ENCODE measurements around the gene LHFPL3. TPM values are rescaled to one million over a fixed set of nuclear protein-coding genes. Genes with fewer than 3 reads are reported as not detected.

LHFPL3 gene
- total and polyA plus RNA-seq, 2 donors = 0.26 TPM; not detected in 1

DNA sequence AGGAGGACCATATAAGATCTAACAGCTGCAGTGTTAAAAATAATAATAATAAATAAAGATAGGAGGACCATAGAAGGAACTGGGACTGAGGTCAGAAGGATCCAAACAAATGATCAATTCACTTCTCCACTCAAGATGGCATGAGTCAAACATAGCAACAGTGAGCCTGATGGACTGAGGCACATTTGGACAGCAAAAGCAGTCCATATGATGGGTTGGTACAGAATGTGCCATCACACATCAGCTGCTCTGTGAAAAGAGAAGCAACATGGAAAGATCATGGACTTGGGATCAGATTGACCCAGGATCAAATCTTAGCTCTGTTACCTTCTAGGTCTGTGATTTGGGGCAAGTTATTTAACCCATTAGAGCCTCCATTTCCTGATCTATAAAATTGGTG lies 496.7 kb downstream of the LHFPL3 start:
- Histone ChIP-seq H3K4me1 (ENCODE audit: insufficient read depth) (no peaks in the 10 kb centered on the region), H3K27ac (ENCODE audit: low read depth) (no peak overlapping the region), H3K36me3 (ENCODE audit: insufficient read depth) (no peaks in the 10 kb centered on the region), H3K4me3 (ENCODE audit: low read depth, low read length) (no peak overlapping the region)
- DNase-seq (ENCODE audit: extremely low spot score) = no peak

- DNase-seq (ENCODE audit: extremely low spot score) = no peak
- H3K36me3 ChIP-seq (ENCODE audit: insufficient read depth) = no peaks in the 10 kb centered on the region
- no peaks in the 10 kb centered on the region for H3K4me1 ChIP-seq (ENCODE audit: insufficient read depth)
- 83% methylated on average over 4 of the region's 4 CpGs for WGBS
- no peak overlapping the region for H3K4me3 ChIP-seq (ENCODE audit: low read depth, low read length)
- no peak overlapping the region for H3K27ac ChIP-seq (ENCODE audit: low read depth)
Observed at GRCh38 chr7:104826135-104826534, 497.7 kb downstream of the LHFPL3 start.

DNA sequence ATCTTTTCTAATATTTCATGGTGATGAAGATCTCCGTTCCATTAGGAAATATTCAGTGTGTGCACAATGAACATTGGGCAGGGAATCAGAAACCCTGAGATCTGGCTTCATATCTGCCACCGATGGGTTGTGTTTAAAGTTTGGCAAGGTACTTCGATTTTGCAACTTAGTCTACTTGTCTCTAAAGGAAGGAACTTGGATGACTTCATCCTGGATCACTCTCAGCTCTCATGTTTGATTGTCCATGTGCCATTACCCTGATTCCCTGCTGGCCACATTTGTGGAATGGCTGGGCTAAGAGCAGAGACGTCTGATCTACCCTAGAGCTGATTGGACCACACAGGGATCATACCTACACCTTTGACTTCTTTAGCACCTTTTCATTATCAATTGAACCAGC lies 508.6 kb downstream of the LHFPL3 start:
- no peak for DNase-seq (ENCODE audit: extremely low spot score)
- Histone ChIP-seq H3K4me1 (ENCODE audit: insufficient read depth) (no peaks in the 10 kb centered on the region), H3K27ac (ENCODE audit: low read depth) (no peak overlapping the region), H3K36me3 (ENCODE audit: insufficient read depth) (no peaks in the 10 kb centered on the region), H3K4me3 (ENCODE audit: low read depth, low read length) (no peak overlapping the region)
- 53% methylated on average over 4 of the region's 4 CpGs for WGBS

GRCh38 chr7:104838537-104839299 lies 510.3 kb downstream of the LHFPL3 start:
- WGBS = 55% methylated on average over 3 of the region's 3 CpGs
- DNase-seq (ENCODE audit: extremely low spot score) = no peak
- Histone ChIP-seq H3K36me3 (ENCODE audit: insufficient read depth) (no peaks in the 10 kb centered on the region), H3K4me1 (ENCODE audit: insufficient read depth) (no peaks in the 10 kb centered on the region), H3K4me3 (ENCODE audit: low read depth, low read length) (no peak overlapping the region), H3K27ac (ENCODE audit: low read depth) (no peak overlapping the region)

DNA sequence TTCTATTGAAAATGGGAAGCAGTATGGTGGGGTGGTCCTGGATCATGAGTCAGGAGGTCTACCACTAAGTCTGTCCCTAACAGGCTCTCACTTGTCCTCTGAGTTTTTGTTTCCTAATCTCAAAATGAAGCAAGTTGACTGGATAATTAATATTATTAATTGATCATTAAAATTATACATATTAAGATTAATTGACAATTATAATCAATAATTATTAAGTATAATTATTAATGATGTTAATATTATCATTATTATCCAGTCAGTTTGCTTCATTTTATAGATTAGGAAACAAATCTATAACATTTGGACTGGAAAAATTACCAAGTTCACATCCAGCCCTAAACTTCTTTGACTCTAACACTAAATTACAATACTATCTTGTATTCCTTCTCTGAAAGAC lies 511.4 kb downstream of the LHFPL3 start:
- Histone ChIP-seq H3K4me3 (ENCODE audit: low read depth, low read length) (no peak overlapping the region), H3K4me1 (ENCODE audit: insufficient read depth) (no peaks in the 10 kb centered on the region), H3K27ac (ENCODE audit: low read depth) (no peak overlapping the region), H3K36me3 (ENCODE audit: insufficient read depth) (no peaks in the 10 kb centered on the region)
- no peak for DNase-seq (ENCODE audit: extremely low spot score)

DNA sequence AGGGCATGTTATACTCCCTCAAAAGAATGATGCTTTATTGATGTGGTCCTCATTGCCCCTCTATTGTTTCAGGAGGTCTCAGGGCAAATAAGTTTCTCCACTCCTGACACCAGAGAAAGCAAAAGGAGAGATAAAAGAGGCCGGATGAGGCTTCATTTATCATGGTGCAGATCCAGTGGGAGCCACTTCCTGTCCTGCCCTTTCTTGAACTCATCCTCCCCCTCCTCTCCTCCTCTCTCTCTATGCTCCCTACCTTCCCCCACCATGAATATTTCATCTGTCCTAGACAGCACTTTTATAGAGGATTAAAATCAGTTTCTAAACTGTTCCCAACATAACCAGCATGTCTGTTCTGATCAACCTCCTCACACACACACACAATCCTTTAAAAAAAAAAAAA lies 513.4 kb downstream of the LHFPL3 start:
- H3K4me1 ChIP-seq (ENCODE audit: insufficient read depth) = no peaks in the 10 kb centered on the region
- H3K4me3 ChIP-seq (ENCODE audit: low read depth, low read length) = no peak overlapping the region
- no peaks in the 10 kb centered on the region for H3K36me3 ChIP-seq (ENCODE audit: insufficient read depth)
- no peak for DNase-seq (ENCODE audit: extremely low spot score)
- WGBS = 17% methylated on average over 1 of the region's 1 CpG
- no peak overlapping the region for H3K27ac ChIP-seq (ENCODE audit: low read depth)

DNA sequence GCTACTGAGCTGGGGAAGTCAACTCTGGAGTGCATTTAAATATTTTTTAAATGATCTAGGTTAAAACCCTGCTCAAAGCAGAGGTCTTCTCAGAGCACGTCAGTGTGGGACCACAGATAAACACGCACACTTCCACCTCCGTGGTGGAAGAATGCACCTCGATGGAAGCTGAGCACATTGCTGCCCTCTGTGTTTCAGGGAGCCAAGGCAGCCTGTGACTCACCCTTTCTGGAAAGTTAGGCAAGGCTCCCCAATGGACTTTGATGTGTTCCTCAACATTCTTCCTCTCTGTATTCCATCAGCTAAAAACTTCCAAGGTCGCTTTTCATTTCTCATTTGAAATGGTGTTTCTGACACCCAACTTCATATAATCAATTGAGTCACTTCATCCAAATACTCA lies 514.8 kb downstream of the LHFPL3 start:
- Histone ChIP-seq H3K36me3 (ENCODE audit: insufficient read depth) (no peaks in the 10 kb centered on the region), H3K4me1 (ENCODE audit: insufficient read depth) (no peaks in the 10 kb centered on the region), H3K4me3 (ENCODE audit: low read depth, low read length) (no peak overlapping the region), H3K27ac (ENCODE audit: low read depth) (no peak overlapping the region)
- WGBS = 69% methylated on average over 5 of the region's 5 CpGs
- no peak for DNase-seq (ENCODE audit: extremely low spot score)

GRCh38 chr7:104845557-104845956 lies 517.2 kb downstream of the LHFPL3 start:
- 79% methylated on average over 5 of the region's 5 CpGs for WGBS

GRCh38 chr7:104846731-104847130 lies 518.3 kb downstream of the LHFPL3 start:
- WGBS = 85% methylated on average over 1 of the region's 1 CpG
- no peak overlapping the region for H3K4me3 ChIP-seq (ENCODE audit: low read depth, low read length)
- no peak for DNase-seq (ENCODE audit: extremely low spot score)
- H3K36me3 ChIP-seq (ENCODE audit: insufficient read depth) = no peaks in the 10 kb centered on the region
- H3K27ac ChIP-seq (ENCODE audit: low read depth) = no peak overlapping the region
- no peaks in the 10 kb centered on the region for H3K4me1 ChIP-seq (ENCODE audit: insufficient read depth)

More at GRCh38 chr7:104845557-104845956, 517.2 kb downstream of the LHFPL3 start:
- Histone ChIP-seq H3K4me3 (ENCODE audit: low read depth, low read length) (no peak overlapping the region), H3K4me1 (ENCODE audit: insufficient read depth) (no peaks in the 10 kb centered on the region), H3K27ac (ENCODE audit: low read depth) (no peak overlapping the region), H3K36me3 (ENCODE audit: insufficient read depth) (no peaks in the 10 kb centered on the region)
- DNase-seq (ENCODE audit: extremely low spot score) = no peak

- WGBS = 52% methylated on average over 7 of the region's 7 CpGs
- Histone ChIP-seq H3K27ac (ENCODE audit: low read depth) (no peak overlapping the region), H3K36me3 (ENCODE audit: insufficient read depth) (no peaks in the 10 kb centered on the region), H3K4me1 (ENCODE audit: insufficient read depth) (no peaks in the 10 kb centered on the region), H3K4me3 (ENCODE audit: low read depth, low read length) (no peak overlapping the region)
- no peak for DNase-seq (ENCODE audit: extremely low spot score)
Observed at GRCh38 chr7:104848138-104848990, 520.0 kb downstream of the LHFPL3 start.

DNA sequence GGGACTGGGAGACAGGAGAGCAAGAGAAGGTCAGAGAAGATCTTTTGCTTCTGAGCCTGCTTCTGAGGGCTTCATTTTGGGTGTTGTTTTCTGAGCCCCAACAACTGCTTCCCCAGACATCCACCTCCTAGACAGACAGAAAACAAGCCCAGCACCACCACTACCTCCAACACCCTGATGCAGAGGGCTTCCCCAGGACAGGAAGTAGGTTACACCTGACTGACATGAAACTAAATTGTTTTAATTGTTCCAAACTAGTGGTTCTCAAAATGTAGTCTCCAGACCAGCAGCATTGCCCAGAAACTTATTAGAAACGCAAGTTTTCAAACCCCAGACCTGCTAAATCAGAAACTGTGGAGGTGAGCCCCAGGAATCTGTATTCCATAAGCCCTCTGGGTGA lies 522.0 kb downstream of the LHFPL3 start:
- Histone ChIP-seq H3K4me3 (ENCODE audit: low read depth, low read length) (no peak overlapping the region), H3K36me3 (ENCODE audit: insufficient read depth) (no peaks in the 10 kb centered on the region), H3K4me1 (ENCODE audit: insufficient read depth) (no peaks in the 10 kb centered on the region), H3K27ac (ENCODE audit: low read depth) (no peak overlapping the region)
- WGBS = 87% methylated on average over 1 of the region's 1 CpG
- no peak for DNase-seq (ENCODE audit: extremely low spot score)

- DNase-seq (ENCODE audit: extremely low spot score) = no peak
- WGBS = 93% methylated on average over 2 of the region's 2 CpGs
- no peaks in the 10 kb centered on the region for H3K4me1 ChIP-seq (ENCODE audit: insufficient read depth)
- no peaks in the 10 kb centered on the region for H3K36me3 ChIP-seq (ENCODE audit: insufficient read depth)
- no peak overlapping the region for H3K4me3 ChIP-seq (ENCODE audit: low read depth, low read length)
- H3K27ac ChIP-seq (ENCODE audit: low read depth) = no peak overlapping the region
Observed at GRCh38 chr7:104851268-104851667, 522.9 kb downstream of the LHFPL3 start.

GRCh38 chr7:104852386-104852785 lies 524.0 kb downstream of the LHFPL3 start:
- Histone ChIP-seq H3K36me3 (ENCODE audit: insufficient read depth) (no peaks in the 10 kb centered on the region), H3K4me1 (ENCODE audit: insufficient read depth) (no peaks in the 10 kb centered on the region), H3K27ac (ENCODE audit: low read depth) (no peak overlapping the region), H3K4me3 (ENCODE audit: low read depth, low read length) (no peak overlapping the region)
- DNase-seq (ENCODE audit: extremely low spot score) = no peak
- 71% methylated on average over 1 of the region's 1 CpG for WGBS

DNA sequence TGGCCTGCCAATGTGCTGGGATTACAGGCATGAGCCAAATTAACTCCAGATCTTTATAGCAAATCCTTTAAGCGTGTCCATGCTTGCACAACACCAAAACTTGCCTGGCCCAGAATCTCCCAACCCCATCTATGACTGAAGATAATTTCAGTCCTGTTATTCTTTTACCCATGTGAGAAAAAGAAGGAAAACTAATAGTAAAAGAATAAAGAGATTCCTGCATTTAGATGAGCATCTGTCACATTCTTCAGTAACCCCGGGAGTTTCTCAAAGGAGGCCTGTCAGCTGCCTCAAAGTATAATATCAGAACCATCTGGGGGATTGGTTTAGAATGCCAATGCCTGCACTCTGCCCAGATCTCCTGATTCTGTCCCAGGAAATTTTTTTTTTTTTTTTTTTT lies 527.5 kb downstream of the LHFPL3 start:
- Histone ChIP-seq H3K36me3 (ENCODE audit: insufficient read depth) (no peaks in the 10 kb centered on the region), H3K4me1 (ENCODE audit: insufficient read depth) (no peaks in the 10 kb centered on the region), H3K4me3 (ENCODE audit: low read depth, low read length) (no peak overlapping the region), H3K27ac (ENCODE audit: low read depth) (no peak overlapping the region)
- DNase-seq (ENCODE audit: extremely low spot score) = no peak
- 66% methylated on average over 2 of the region's 2 CpGs for WGBS
